Left ventricle myocardium inferior (tissue), 1 donor: ENCODE results near the gene MTX1. TPM values are rescaled to one million over a fixed set of nuclear protein-coding genes. Genes with fewer than 3 reads are reported as not detected.
A peak's percentile ranks its signal among the peaks of the same experiment; 100 is the strongest.
"Not testable (repeated sequence)": the region's sequence is repeated elsewhere in the genome, so short reads cannot be mapped to it uniquely, and the experiment has no call there.

Source experiments
- DNase-seq: peaks from one replicate; pipeline ENCODE4 v3.0.0-alpha.2; 2020
- H3K27ac ChIP-seq: fragments of 200-600 bp; replicated peaks from 2 replicates; pipeline ENCODE4 v1.8.0; 2021
- H3K27me3 ChIP-seq: fragments of 200-600 bp; 2 replicates; pipeline ENCODE4 v1.8.0; 2021; ENCODE audit warnings: low read depth
- H3K36me3 ChIP-seq: fragments of 200-600 bp; 2 replicates; pipeline ENCODE4 v1.8.0; 2021
- H3K4me1 ChIP-seq: fragments of 200-600 bp; 2 replicates; pipeline ENCODE4 v1.8.0; 2021
- H3K4me3 ChIP-seq: fragments of 200-600 bp; 2 replicates; pipeline ENCODE4 v1.8.0; 2021; ENCODE audit warnings: mild to moderate bottlenecking, moderate library complexity
- H3K9me3 ChIP-seq: fragments of 200-600 bp; replicated peaks from 2 replicates; pipeline ENCODE4 v1.8.0; 2021
- CTCF ChIP-seq: fragments of 200-600 bp; IDR thresholded peaks from 2 replicates; pipeline ENCODE4 v1.8.0; 2021; ENCODE audit warnings: antibody characterized with exemption, mild to moderate bottlenecking, borderline replicate concordance
- intact Hi-C: fragments of 100-400 bp; cut with micrococcal nuclease; formaldehyde crosslinking; loops from one replicate; pipeline ENCODE4 v1.11.0; 2022
- total RNA-seq: library from RNA; stranded (reverse); fragmentation: NEBNext Ultra II Directional; extraction: Animal tissue kit (Norgen Biotek cat#: 25700); gene quantifications from one replicate; pipeline ENCODE4 v1.2.1, GENCODE V29; 2021
- donor health status: DM: no; HTN: yes; CAD: no; lungs with severe emphysema.

Gene MTX1
- total RNA-seq, 1 donor from 2014 or later = 18.0 TPM

GRCh38 chr1:155185783-155186066 is 22.8 kb upstream of the MTX1 start:
- intact Hi-C loops = no loop called here
- no peaks in the 10 kb centered on the region for H3K27me3 ChIP-seq
- no peaks in the 10 kb centered on the region for H3K36me3 ChIP-seq
- H3K4me3 ChIP-seq = no peak overlapping the region
- DNase-seq = no peak
- peak overlapping the region; percentile 78 for H3K27ac ChIP-seq
- TF ChIP-seq CTCF = no peak
- H3K9me3 ChIP-seq = no peaks in the 10 kb centered on the region
- H3K4me1 ChIP-seq = peaks cover 15% of the 10 kb centered on the region

GRCh38 chr1:155186067-155186793 is 22.3 kb upstream of the MTX1 start:
- H3K9me3 ChIP-seq = no peaks in the 10 kb centered on the region
- H3K27ac ChIP-seq = no peak overlapping the region
- H3K36me3 ChIP-seq = no peaks in the 10 kb centered on the region
- peaks cover 15% of the 10 kb centered on the region for H3K4me1 ChIP-seq
- H3K27me3 ChIP-seq = no peaks in the 10 kb centered on the region
- intact Hi-C loops = no loop called here
- DNase-seq = peak; percentile 9
- no peak overlapping the region for H3K4me3 ChIP-seq
- TF ChIP-seq CTCF = no peak

GRCh38 chr1:155186794-155187455 is 21.6 kb upstream of the MTX1 start:
- intact Hi-C loops = no loop called here
- no peak for TF ChIP-seq CTCF
- Histone ChIP-seq H3K9me3 (no peaks in the 10 kb centered on the region), H3K27me3 (no peaks in the 10 kb centered on the region), H3K27ac (no peak overlapping the region), H3K4me3 (no peak overlapping the region), H3K36me3 (no peaks in the 10 kb centered on the region), H3K4me1 (peaks cover 15% of the 10 kb centered on the region)
- DNase-seq = peak; percentile 2

- peaks cover 15% of the 10 kb centered on the region for H3K4me1 ChIP-seq
- H3K27ac ChIP-seq = no peak overlapping the region
- intact Hi-C loops = no loop called here
- H3K36me3 ChIP-seq = no peaks in the 10 kb centered on the region
- H3K4me3 ChIP-seq = no peak overlapping the region
- TF ChIP-seq CTCF = no peak
- no peaks in the 10 kb centered on the region for H3K9me3 ChIP-seq
- H3K27me3 ChIP-seq = no peaks in the 10 kb centered on the region
- DNase-seq = no peak
Observed at GRCh38 chr1:155187456-155187891, 21.0 kb upstream of the MTX1 start.

- no peaks in the 10 kb centered on the region for H3K9me3 ChIP-seq
- intact Hi-C loops = no loop called here
- DNase-seq = no peak
Observed at GRCh38 chr1:155188268-155188667, 20.2 kb upstream of the MTX1 start.

GRCh38 chr1:155189926-155190325 is 18.6 kb upstream of the MTX1 start:
- H3K27ac ChIP-seq, H3K4me3 ChIP-seq, intact Hi-C loops, H3K36me3 ChIP-seq, H3K9me3 ChIP-seq, H3K27me3 ChIP-seq, DNase-seq: not testable (repeated sequence)
- H3K4me1 ChIP-seq = peaks cover 33% of the 10 kb centered on the region

More at GRCh38 chr1:155188268-155188667, 20.2 kb upstream of the MTX1 start:
- H3K27ac ChIP-seq = no peak overlapping the region
- no peak for TF ChIP-seq CTCF
- H3K4me3 ChIP-seq = no peak overlapping the region
- peaks cover 23% of the 10 kb centered on the region for H3K4me1 ChIP-seq
- no peaks in the 10 kb centered on the region for H3K27me3 ChIP-seq
- H3K36me3 ChIP-seq = no peaks in the 10 kb centered on the region
